ENCODE results near the gene IDNK. TPM values are rescaled to one million over a fixed set of nuclear protein-coding genes. Genes with fewer than 3 reads are reported as not detected.

IDNK gene
- polyA plus RNA-seq, 1 donor (not counting 4 experiments of a cell fraction or from before 2014, with no cell fraction given), result 2.6 TPM

DNA sequence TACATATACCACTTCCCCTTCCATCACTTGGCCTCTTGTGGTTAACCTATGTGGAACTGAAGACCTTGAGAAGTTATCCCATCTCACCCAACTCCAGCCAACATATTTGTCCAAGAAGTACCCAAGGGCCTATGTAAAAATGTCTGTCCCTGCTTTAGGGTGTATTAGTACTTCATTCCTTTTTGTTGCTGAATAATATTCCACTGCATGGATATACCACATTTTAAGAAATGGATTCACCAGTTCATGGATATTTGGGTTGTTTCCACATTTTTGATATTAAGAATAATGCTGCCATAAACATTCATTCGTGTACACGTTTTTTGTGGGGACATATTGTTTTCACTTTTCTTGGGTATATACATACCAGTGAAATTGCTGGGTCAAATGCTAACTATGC, 28.6 kb downstream of the IDNK start:
- Histone ChIP-seq H3K79me2 (ENCODE audit: control insufficient read depth, insufficient read depth, low read length) (no peaks in the 10 kb centered on the region), H4K20me1 (ENCODE audit: control insufficient read depth, extremely low read depth, insufficient read depth, low read length) (no peaks in the 10 kb centered on the region), H3K4me2 (ENCODE audit: control insufficient read depth, extremely low read depth, insufficient read depth, low read depth, low read length) (no peak overlapping the region), H3K27me3 (ENCODE audit: control insufficient read depth, extremely low read depth, insufficient read depth, low read length) (no peaks in the 10 kb centered on the region), H3K4me3 (ENCODE audit: control insufficient read depth in 2 of 3, extremely low read depth in 1 of 3, insufficient read depth in 2 of 3, low read depth in 1 of 3, low read length in 3 of 3) (no peak overlapping the region), H3K9me3 (ENCODE audit: control insufficient read depth, low read depth, low read length) (no peaks in the 10 kb centered on the region), H3K9me1 (ENCODE audit: control insufficient read depth, extremely low read depth, insufficient read depth, low read length) (no peaks in the 10 kb centered on the region), H3K36me3 (ENCODE audit: control insufficient read depth in 2 of 2, extremely low read depth in 1 of 2, insufficient read depth in 2 of 2, low read length in 2 of 2) (peaks cover 9 to 19% of the 10 kb centered on the region in 2 experiments), H3K9ac (ENCODE audit: control insufficient read depth, extremely low read depth, insufficient read depth, low read length) (no peak overlapping the region), H3K4me1 (ENCODE audit: control insufficient read depth, extremely low read depth, insufficient read depth, low read length) (no peaks in the 10 kb centered on the region), H2AFZ (ENCODE audit: control insufficient read depth, low read length) (no peak overlapping the region), H3K27ac (ENCODE audit: control insufficient read depth, insufficient read depth, low read length) (no peak overlapping the region)
- TF ChIP-seq EZH2 (IDR thresholded peaks at IDR 0.05; ENCODE audit: low read length), result no peak
- TF ChIP-seq CTCF (optimal IDR thresholded peaks at IDR 0.05 in 1 of 3, IDR thresholded peaks at IDR 0.05 in 1 of 3, conservative IDR thresholded peaks at IDR 0.05 in 1 of 3; ENCODE audit: extremely low read depth in 1 of 3, insufficient read depth in 2 of 3, low read length in 3 of 3), result no peak
- FAIRE-seq, result no peak
- dilution Hi-C loops (cut with MboI; ENCODE audit: extremely low pct_ligation_motif_present, low sequenced_read_pairs), result no loop called here
- no peak for DNase-seq (ENCODE audit: low read depth, low spot score)

DNA sequence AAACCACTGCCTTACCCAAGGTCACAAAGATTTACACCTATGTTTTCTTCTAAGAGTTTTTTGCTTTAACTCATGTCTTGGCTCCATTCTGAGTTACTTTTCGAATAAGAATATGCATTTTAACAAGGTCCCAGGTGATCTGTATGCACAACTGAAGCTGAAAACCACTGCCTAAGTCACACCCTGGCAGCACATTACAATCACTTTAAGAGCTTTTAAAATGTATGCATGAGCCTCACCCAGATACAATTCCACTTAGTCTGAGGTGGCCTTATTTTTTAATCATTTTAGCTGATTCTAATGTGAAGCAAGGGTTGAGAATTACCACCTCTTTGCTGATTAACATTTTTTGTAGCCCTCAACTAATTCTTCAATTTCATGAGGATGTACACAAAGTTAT, 29.5 kb downstream of the IDNK start:
- FAIRE-seq, result no peak

More for the DNA sequence above, 29.5 kb downstream of the IDNK start:
- TF ChIP-seq CTCF (optimal IDR thresholded peaks at IDR 0.05 in 1 of 3, IDR thresholded peaks at IDR 0.05 in 1 of 3, conservative IDR thresholded peaks at IDR 0.05 in 1 of 3; ENCODE audit: extremely low read depth in 1 of 3, insufficient read depth in 2 of 3, low read length in 3 of 3) (no peak), EZH2 (IDR thresholded peaks at IDR 0.05; ENCODE audit: low read length) (no peak)
- no peak overlapping the region for H2AFZ ChIP-seq (ENCODE audit: control insufficient read depth, low read length)
- no peaks in the 10 kb centered on the region for H3K79me2 ChIP-seq (ENCODE audit: control insufficient read depth, insufficient read depth, low read length)
- peaks cover 16 to 23% of the 10 kb centered on the region in 2 experiments for H3K36me3 ChIP-seq (ENCODE audit: control insufficient read depth in 2 of 2, extremely low read depth in 1 of 2, insufficient read depth in 2 of 2, low read length in 2 of 2)
- no peak for DNase-seq (ENCODE audit: low read depth, low spot score)
- no peak overlapping the region for H3K4me3 ChIP-seq (ENCODE audit: control insufficient read depth in 2 of 3, extremely low read depth in 1 of 3, insufficient read depth in 2 of 3, low read depth in 1 of 3, low read length in 3 of 3)
- dilution Hi-C loops (cut with MboI; ENCODE audit: extremely low pct_ligation_motif_present, low sequenced_read_pairs), result no loop called here
- no peaks in the 10 kb centered on the region for H3K9me3 ChIP-seq (ENCODE audit: control insufficient read depth, low read depth, low read length)
- no peak overlapping the region for H3K27ac ChIP-seq (ENCODE audit: control insufficient read depth, insufficient read depth, low read length)
- H3K4me2 ChIP-seq (ENCODE audit: control insufficient read depth, extremely low read depth, insufficient read depth, low read depth, low read length), result no peak overlapping the region
- H4K20me1 ChIP-seq (ENCODE audit: control insufficient read depth, extremely low read depth, insufficient read depth, low read length), result no peaks in the 10 kb centered on the region
- H3K27me3 ChIP-seq (ENCODE audit: control insufficient read depth, extremely low read depth, insufficient read depth, low read length), result no peaks in the 10 kb centered on the region
- H3K9me1 ChIP-seq (ENCODE audit: control insufficient read depth, extremely low read depth, insufficient read depth, low read length), result no peaks in the 10 kb centered on the region
- H3K9ac ChIP-seq (ENCODE audit: control insufficient read depth, extremely low read depth, insufficient read depth, low read length), result no peak overlapping the region
- H3K4me1 ChIP-seq (ENCODE audit: control insufficient read depth, extremely low read depth, insufficient read depth, low read length), result no peaks in the 10 kb centered on the region

Measured in keratinocyte (primary cell).